ENCODE measurements around the gene DEFB114.

DNA sequence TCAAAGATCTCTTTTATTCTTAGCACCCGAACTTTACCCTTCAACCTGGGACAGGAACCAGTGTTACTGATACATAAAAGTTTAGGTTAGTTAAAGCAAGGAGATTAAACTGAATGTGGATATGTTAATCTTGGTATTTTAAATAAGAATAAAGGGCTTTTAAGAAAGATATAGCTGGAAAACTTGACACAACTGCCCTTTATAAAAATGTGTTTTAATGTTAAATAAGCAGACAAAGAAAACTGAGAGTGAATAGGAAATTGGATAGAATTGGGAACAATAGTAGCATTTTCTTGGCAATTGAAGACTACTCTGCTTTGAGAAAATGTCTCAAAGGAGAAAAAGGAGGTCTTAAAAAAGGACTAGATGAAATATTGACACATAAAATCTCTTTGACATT lies 51.8 kb downstream of the DEFB114 start:
- TF ChIP-seq YY1 (IDR thresholded peaks at IDR 0.05; ENCODE audit: insufficient read depth, insufficient read length) (no peak), ZNF274 (IDR thresholded peaks at IDR 0.05; ENCODE audit: low read depth, low read length) (no peak), SUZ12 (IDR thresholded peaks at IDR 0.05; ENCODE audit: extremely low read depth, insufficient read depth, insufficient read length) (no peak)
